GM20000 (cell line): ENCODE data around the gene BSPRY.
"Not testable (repeated sequence)": the region's sequence is repeated elsewhere in the genome, so short reads cannot be mapped to it uniquely, and the experiment has no call there.

ENCODE experiments used
- DNase-seq: peaks from one replicate; pipeline ENCODE4 v3.0.0; 2012; ENCODE audit warnings: low spot score
- CTCF ChIP-seq: IDR thresholded peaks from 2 replicates; pipeline ENCODE4 v1.5.1; 2012; ENCODE audit warnings: mild to moderate bottlenecking, control low read depth; ENCODE audit errors: extremely low read depth, missing control alignments

The BSPRY gene

GRCh38 chr9:113361304-113362018 is 12.1 kb downstream of the BSPRY start:
- no peak for TF ChIP-seq CTCF
- DNase-seq = no peak

GRCh38 chr9:113363336-113363735 is 14.0 kb downstream of the BSPRY start:
- no peak for DNase-seq
- TF ChIP-seq CTCF = no peak

- no peak for DNase-seq
- no peak for TF ChIP-seq CTCF
Observed at GRCh38 chr9:113364951-113365350, 15.6 kb downstream of the BSPRY start.

- DNase-seq = not testable (repeated sequence)
Observed at GRCh38 chr9:113365652-113366051, 16.3 kb downstream of the BSPRY start.

GRCh38 chr9:113368348-113368981 is 19.1 kb downstream of the BSPRY start:
- DNase-seq = no peak
- TF ChIP-seq CTCF = no peak

GRCh38 chr9:113368982-113369854 is 19.9 kb downstream of the BSPRY start:
- DNase-seq = no peak
- no peak for TF ChIP-seq CTCF

GRCh38 chr9:113369855-113370140 is 20.5 kb downstream of the BSPRY start:
- no peak for DNase-seq
- no peak for TF ChIP-seq CTCF
